ENCODE measurements around the gene FGD3.

FGD3 gene

DNA sequence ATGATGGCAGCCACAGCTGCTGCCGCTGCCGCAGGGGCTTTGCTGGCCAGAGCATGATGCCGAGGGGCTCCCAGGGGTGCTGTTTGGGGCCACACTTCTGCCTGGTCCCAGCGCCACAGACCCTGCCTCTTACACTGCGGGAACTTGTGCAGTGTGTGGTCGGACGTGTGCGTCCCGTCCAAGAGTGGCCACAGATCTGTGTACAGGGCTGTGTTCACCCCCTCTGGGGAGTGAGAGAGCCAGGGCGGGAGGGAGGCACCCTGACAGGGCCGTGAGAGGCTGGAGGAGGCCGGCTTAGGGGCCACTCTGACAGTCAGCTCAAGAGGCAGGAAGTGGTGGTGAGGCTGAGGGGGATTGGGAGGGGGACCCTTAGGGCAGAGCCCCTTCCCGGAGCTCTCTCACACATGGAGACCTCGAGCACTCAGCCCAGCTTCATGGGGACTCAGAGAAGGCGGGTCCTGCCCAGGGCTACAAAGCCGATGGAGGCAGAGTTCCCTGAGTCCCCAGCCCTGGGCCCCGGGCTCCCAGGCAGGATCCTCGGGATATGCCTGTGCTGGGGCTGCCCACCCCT lies 135.6 kb downstream of the FGD3 start:
- no peak for DNase-seq

DNA sequence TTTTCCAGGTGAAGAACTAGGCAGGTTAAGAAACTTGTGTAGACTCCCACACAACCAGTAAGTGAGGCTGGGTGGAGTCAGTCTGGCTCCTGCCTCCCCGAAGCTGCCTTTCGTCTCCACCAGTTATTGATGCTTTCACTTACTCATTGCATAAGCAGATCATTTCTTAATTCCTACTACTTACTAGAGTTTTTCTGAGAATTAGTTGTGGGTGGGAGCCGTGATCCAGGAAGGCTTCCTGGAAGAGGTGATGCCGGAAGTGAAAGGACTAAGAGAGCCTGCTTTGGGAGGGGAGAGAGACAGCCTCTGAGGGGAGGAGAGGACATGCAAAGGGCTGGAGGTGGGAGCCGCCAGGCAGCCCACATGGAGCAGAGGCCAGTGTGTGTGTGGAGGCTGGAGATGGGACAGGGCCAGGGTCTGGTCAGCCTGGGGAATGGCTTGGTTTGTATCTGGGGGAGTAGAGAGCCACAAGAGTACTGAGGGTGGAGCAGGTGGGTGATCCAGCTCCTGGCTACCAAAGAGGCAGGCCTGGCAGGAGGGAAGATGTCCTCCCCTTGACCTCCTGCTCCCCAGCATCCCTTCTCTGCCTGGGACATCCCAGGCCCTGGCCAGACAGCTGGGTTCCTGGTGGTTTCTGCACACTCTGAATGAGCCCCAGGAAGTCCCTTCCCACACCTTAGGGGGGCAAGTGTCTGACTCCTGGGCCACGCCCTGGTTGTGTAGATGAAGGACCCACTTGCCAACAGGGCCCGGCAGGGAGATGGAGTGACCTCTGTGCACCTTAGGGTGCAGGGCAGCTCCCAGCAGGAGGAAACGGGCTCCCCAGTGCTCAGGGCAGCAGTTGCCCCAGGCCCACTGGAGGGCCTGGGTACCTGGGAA lies 136.5 kb downstream of the FGD3 start:
- DNase-seq: no peak

- no peak for DNase-seq
Observed at GRCh38 chr9:93084471-93084881, 137.2 kb downstream of the FGD3 start.

DNA sequence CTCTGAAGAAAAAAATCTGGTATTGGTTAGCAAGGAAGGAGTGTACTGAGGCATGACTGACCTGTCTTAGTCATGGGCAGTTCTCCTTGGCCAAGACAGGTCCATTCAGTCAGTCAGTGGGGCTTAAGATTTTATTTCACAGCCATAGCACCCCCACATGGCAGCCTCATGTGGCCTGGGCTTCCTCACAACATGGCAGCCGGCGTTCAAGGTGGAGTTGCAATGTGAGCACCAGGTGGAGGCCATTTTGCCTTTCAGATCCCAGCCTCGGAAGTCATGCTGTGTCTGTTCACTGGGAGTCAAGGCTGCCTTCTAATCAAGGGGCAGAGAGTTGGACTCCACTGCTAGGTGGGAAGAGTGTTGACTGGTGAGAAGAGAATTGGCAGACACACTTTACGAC lies 138.4 kb downstream of the FGD3 start:
- no peak for DNase-seq

Data from NCI-H1417 (cell line).